Measurements from ENCODE around the gene ERCC1. TPM values are rescaled to one million over a fixed set of nuclear protein-coding genes. Genes with fewer than 3 reads are reported as not detected.

ERCC1 gene
- total RNA-seq (2022; extraction: Qiagen RNA extraction) = 140 to 173 TPM (median 163 TPM) in 5 replicates

DNA sequence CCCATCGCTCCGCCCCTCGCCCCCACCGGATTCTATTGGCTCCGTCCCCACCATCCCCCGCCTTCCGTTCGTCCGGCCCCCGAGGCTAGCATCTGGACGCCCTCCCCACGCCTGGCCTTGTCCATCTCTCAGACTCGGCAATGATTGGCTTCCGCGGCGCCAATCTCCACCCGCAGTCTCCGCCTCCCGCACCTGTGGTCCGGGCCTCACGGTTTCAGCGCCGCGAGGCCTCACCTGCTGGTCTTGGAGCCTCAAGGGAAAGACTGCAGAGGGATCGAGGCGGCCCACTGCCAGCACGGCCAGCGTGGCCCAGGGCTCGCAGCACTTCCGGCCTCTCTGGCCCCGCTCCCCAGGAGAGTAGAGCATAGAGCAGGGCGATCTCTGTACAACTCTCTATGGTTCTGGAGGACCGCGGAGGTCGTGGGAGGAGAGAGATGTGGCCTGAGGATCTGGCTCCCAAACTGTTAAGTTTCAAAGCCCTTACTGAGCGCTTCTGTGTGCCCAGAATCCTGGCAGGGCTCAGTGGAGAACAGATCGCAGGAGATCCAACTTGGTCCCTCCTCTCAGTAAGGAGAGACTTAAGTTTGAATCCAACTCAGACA, at the start of gene ERCC1:
Gene ERCC1 (minus strand): TSS at position 329 of the 602 bp plus-strand sequence. CDS start 543 bp downstream, outside the sequence.

DNA sequence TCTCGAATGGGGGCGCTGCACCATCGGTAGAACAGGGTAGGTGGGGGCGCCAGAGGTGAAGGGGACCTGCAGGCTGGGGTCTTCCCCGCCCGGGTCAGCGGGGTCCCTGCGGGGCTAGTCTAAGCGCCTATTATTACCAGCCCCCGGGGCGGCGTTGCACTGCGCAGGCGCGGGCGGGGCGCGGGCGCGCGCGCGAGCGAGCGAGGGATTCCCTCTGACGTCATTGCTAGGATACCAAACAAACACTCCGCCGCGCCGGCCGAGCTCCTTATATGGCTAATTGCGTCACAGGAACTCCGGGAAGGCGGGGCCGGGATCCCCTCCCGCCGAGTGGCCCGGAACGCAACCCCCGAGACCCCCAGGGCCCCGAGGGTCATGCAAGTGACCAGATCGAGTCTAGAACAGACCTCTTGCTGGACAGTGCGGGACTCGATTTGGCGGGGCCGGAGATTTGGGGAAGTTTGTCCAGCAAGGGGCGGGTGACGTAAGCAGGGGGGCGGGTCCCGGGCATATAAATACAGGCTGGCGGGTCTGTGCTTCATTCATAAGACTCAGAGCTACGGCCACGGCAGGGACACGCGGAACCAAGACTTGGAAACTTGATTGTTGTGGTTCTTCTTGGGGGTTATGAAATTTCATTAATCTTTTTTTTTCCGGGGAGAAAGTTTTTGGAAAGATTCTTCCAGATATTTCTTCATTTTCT, 43.9 kb upstream of the ERCC1 start, which contains the start of gene FOSB:
Gene FOSB (plus strand): TSS at position 541 of the 703 bp plus-strand sequence. CDS start 591 bp downstream, outside the sequence.

DNA sequence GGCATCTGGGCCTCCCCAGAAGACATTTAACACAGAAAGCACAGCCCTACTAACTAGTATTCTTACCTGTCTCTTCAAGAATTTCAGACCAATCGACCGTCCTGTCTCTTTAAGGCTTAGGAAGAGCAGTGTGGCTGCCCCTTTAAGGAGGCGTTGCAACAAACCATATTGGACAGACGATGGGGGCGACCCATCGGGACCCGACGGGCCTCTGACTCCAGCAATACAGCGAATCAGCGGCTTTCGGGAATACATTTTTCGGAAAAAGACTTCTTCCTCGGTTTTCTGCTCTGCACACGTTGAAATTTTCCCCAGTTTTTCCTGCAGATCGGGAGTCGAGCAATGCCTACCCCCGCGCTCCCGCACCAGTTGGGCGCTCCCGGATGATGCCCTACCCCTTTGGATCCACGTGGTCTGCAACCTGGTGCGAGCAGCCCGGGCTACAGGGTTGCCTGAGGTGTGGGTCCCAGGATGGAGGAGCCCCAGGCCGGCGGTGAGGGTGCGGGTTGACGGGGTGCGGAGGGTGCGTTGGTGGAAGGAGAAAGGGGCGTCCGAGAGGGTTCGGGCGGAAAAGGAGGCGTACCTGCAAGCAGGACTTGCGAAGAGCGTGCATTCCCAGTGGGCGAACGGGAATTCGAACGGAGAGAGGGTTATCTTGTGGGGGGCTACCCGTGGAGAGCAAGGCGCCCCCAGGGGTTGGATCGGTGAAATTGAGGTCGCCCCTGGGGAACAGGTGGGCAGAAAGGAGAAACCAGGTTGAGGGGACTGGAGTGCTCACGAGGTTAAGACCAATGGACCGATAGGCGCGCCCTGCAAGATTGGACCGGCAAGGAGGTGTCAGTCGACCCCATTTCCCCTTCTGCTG, 17.3 kb downstream of the ERCC1 start, which contains the start of gene POLR1G:
Gene POLR1G (plus strand): TSS at position 419 of the 865 bp plus-strand sequence. CDS start 53 bp downstream, at position 472.

DNA sequence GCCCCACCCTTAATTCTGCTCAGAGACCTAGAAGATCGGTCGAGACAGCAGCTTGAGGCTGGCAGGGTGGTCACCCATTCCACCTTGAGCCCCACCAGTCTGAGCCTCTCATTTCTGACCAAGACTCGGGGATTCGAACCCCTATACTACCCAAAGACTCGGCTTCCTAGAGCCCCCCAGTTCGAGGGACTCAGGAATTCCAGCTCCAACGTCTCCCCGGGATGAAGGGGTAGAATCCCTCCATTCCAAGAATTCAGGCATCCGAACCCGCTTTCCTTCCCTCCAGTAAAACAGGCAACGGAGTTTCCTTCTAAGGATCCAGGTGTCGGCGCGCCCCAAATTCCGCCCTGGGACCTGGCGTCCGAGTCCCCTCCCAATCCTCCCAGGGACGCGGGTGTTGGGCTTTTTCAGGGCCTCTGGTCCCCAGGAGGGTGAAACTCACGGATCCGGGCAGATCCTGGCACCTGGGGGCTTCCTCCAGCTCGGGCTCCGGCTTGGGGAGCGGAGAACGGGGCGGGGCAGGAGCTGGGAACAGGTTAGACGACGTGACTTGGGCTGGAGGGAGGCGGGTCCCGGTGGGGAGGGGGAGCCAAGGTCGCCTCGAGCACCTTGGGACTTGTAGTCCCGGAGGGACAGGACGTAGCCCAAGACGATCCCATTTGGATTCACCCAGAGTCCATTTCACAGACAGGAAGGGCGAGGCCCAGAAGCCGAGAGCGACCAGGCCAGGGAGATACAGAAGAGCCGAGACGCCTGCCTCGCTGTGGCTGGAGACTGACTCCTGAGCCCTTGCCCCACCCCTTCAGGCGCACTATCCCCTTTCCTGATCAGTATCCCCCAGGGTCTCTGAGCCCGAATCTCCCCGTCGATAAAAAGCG, 18.9 kb downstream of the ERCC1 start, which contains the start of gene PPP1R13L:
Gene PPP1R13L (minus strand): TSS at position 513 of the 878 bp plus-strand sequence. CDS start 6,751 bp downstream, outside the sequence.

DNA sequence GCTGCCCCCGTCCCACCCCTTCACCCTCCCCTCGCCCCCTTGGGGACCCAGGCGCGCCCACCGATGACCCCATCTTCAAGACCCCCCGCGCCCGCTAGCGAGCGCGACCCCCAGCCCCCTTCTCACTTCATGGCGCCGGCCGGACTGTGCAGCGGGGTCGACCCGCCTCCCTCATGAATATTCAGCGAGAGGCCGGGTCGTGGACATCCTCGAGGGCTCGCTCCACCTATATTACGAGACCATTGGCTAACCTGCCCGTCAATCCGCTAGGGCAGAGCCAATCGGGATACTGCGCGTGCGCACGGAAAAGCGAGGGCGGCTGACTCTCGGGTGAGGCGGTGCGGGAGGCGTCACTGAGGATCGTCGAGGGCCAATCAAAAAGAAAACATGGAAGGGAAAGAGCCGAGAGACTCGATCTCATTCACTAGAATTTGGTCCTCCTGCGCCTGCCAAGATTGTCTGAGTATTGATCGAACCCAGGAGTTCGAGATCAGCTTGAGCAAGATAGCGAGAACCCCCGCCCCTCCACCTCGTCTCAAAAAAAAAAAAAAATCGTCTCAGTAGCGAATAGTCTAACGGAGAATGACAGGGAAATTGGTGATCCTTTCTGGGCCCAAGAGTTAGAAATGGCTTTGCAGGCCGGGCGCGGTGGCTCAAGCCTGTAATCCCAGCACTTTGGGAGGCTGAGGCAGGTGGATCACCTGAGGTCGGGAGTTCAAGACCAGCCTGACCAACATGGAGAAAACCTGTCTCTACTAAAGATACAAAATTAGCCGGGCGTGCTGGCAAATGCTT, 53.1 kb downstream of the ERCC1 start, which contains the start of gene ERCC2:
Gene ERCC2 (minus strand): TSS at position 164 of the 795 bp plus-strand sequence. CDS start 33 bp downstream, at position 131.

Other genes with a start within 250 kb of the ERCC1 start
- gene TRAPPC6A, start 245.7 kb downstream of the ERCC1 start, total RNA-seq (2022; extraction: Qiagen RNA extraction) = 37.4 to 50.6 TPM (median 40.1 TPM) in 5 replicates
- 25.7 to 31.9 TPM (median 29.7 TPM) in 5 replicates for gene BLOC1S3, start 245.1 kb downstream of the ERCC1 start, total RNA-seq (2022; extraction: Qiagen RNA extraction)
- 1.5 to 2.5 TPM (median 2.0 TPM) in 5 replicates for gene EXOC3L2, start 178.5 kb downstream of the ERCC1 start, total RNA-seq (2022; extraction: Qiagen RNA extraction)
- gene MARK4, start 172.6 kb downstream of the ERCC1 start, total RNA-seq (2022; extraction: Qiagen RNA extraction) = 6.7 to 12.7 TPM (median 8.1 TPM) in 5 replicates
- gene CKM, start 101.0 kb downstream of the ERCC1 start, total RNA-seq (2022; extraction: Qiagen RNA extraction) = 0.05 TPM in 1 of 5 replicates, not detected in the others
- gene KLC3, start 83.2 kb downstream of the ERCC1 start, total RNA-seq (2022; extraction: Qiagen RNA extraction) = 0.69 to 1.4 TPM (median 0.89 TPM) in 5 replicates
- gene ERCC2, start 53.3 kb downstream of the ERCC1 start, total RNA-seq (2022; extraction: Qiagen RNA extraction) = 11.1 to 13.3 TPM (median 12.3 TPM) in 5 replicates
- 33.6 to 48.1 TPM (median 40.0 TPM) in 5 replicates for gene PPP1R13L, start 18.8 kb downstream of the ERCC1 start, total RNA-seq (2022; extraction: Qiagen RNA extraction)
- gene POLR1G, start 17.3 kb downstream of the ERCC1 start, total RNA-seq (2022; extraction: Qiagen RNA extraction) = 45.2 to 51.3 TPM (median 49.5 TPM) in 5 replicates
- 10.5 to 18.6 TPM (median 11.7 TPM) in 5 replicates for gene FOSB, start 44.1 kb upstream of the ERCC1 start, total RNA-seq (2022; extraction: Qiagen RNA extraction)
- gene RTN2, start 73.1 kb upstream of the ERCC1 start, total RNA-seq (2022; extraction: Qiagen RNA extraction) = 10.0 to 15.5 TPM (median 12.0 TPM) in 5 replicates
- gene PPM1N, start 74.5 kb upstream of the ERCC1 start, total RNA-seq (2022; extraction: Qiagen RNA extraction) = 6.8 to 9.0 TPM (median 7.4 TPM) in 5 replicates
- 201 to 246 TPM (median 235 TPM) in 5 replicates for gene VASP, start 83.6 kb upstream of the ERCC1 start, total RNA-seq (2022; extraction: Qiagen RNA extraction)
- gene OPA3, start 160.9 kb upstream of the ERCC1 start, total RNA-seq (2022; extraction: Qiagen RNA extraction) = 14.6 to 19.6 TPM (median 18.2 TPM) in 5 replicates
- 0.29 to 0.56 TPM (median 0.38 TPM) in 5 replicates for gene GPR4, start 178.3 kb upstream of the ERCC1 start, total RNA-seq (2022; extraction: Qiagen RNA extraction)
- gene EML2, start 215.5 kb upstream of the ERCC1 start, total RNA-seq (2022; extraction: Qiagen RNA extraction) = 21.5 to 28.3 TPM (median 26.4 TPM) in 5 replicates
- gene GIPR, start 244.3 kb upstream of the ERCC1 start, total RNA-seq (2022; extraction: Qiagen RNA extraction) = 2.5 to 3.5 TPM (median 2.8 TPM) in 5 replicates